ENCODE results near the gene RAD51B.

The RAD51B gene

DNA sequence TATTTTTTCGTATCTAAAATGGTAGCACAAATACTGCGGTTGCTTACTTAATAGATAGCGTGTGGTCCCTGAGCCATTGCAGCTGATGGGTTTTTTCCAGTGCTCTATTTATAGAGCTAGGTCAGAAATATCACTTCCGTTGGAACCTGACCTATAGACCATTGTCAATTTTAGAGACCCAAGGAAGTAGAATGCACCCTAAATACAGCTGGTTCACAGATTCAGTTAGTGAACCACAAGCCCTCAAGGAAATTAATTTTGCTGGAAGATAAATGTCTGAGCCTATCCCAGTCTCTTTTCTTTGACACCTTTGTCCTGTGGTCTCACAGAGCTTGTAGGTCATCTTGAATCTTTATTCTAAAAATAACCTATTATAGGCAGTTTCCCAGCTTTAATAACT, 582.3 kb downstream of the RAD51B start:
- H4K5ac ChIP-seq (ENCODE audit: low read length), result no peak overlapping the region
- no peak overlapping the region for H3K18ac ChIP-seq (ENCODE audit: low read length)
- no peaks in the 10 kb centered on the region for H3K36me3 ChIP-seq (ENCODE audit: control insufficient read depth, insufficient read depth, low read length)
- H2BK15ac ChIP-seq (replicated peaks; ENCODE audit: low read depth), result no peak overlapping the region
- no peak overlapping the region for H3K23ac ChIP-seq (ENCODE audit: low read length)
- H3K27me3 ChIP-seq (ENCODE audit: insufficient read depth, low read length, poor library complexity), result no peaks in the 10 kb centered on the region
- H2AK5ac ChIP-seq (ENCODE audit: low read length), result no peak overlapping the region
- H3K9ac ChIP-seq (ENCODE audit: low read length), result no peak overlapping the region
- H3K79me1 ChIP-seq (ENCODE audit: low read length), result no peaks in the 10 kb centered on the region
- no peak overlapping the region for H4K8ac ChIP-seq (ENCODE audit: low read depth, low read length)
- no peaks in the 10 kb centered on the region for H3K79me2 ChIP-seq (ENCODE audit: control insufficient read depth, insufficient read depth, low read length)
- no peak overlapping the region for H3K4me2 ChIP-seq (ENCODE audit: low read length)
- peaks cover 5% of the 10 kb centered on the region for H3K4me1 ChIP-seq (ENCODE audit: control insufficient read depth, low read depth, low read length)
- no peak overlapping the region for H2BK5ac ChIP-seq (ENCODE audit: low read length)
- H3K4ac ChIP-seq (ENCODE audit: low read depth, low read length), result peak overlapping the region; percentile 28
- no peak for DNase-seq
- H3K27ac ChIP-seq (ENCODE audit: low read depth, low read length), result no peak overlapping the region
- no peak overlapping the region for H2BK120ac ChIP-seq (ENCODE audit: low read depth, low read length)
- no CpG with 5 or more reads among the region's 4 CpGs for WGBS (ENCODE audit: extremely low coverage, insufficient coverage, low lambda C conversion rate)
- no peak overlapping the region for H3K4me3 ChIP-seq (ENCODE audit: low read length)
- no peak overlapping the region for H3K56ac ChIP-seq (ENCODE audit: low read length)

DNA sequence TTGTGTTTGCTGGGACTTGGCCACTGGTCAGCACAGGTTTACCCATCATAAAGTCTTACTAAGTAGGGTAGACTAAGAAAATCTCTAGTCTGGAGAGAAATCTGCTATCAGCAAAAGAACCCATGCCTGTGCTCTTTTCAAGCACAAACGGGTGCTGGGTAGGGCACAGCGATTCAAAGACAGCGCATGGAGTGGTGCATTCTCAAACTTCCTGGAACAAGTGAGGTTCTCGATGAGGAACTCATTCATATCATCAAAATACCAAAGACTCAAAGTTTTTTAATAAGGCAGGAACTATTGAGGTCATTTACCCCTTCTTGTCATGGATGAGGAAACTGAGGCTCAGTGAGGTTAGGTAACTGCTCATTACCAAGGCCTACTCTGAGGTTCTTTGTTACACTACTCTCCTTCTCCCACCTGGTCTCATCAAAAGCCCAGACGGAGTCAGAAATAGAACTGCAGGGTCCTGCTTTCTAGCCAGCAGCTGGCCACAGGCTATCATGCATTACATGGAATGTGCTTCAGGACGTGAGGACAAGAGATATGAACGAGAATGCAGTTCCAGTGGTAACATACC, 583.0 kb downstream of the RAD51B start:
- Histone ChIP-seq H4K8ac (ENCODE audit: low read depth, low read length) (no peak overlapping the region), H3K36me3 (ENCODE audit: control insufficient read depth, insufficient read depth, low read length) (no peaks in the 10 kb centered on the region), H3K56ac (ENCODE audit: low read length) (no peak overlapping the region), H2AK5ac (ENCODE audit: low read length) (no peak overlapping the region), H3K4ac (ENCODE audit: low read depth, low read length) (no peak overlapping the region), H3K4me2 (ENCODE audit: low read length) (no peak overlapping the region), H3K27me3 (ENCODE audit: insufficient read depth, low read length, poor library complexity) (no peaks in the 10 kb centered on the region), H2BK15ac (replicated peaks; ENCODE audit: low read depth) (no peak overlapping the region), H3K9ac (ENCODE audit: low read length) (no peak overlapping the region), H3K4me1 (ENCODE audit: control insufficient read depth, low read depth, low read length) (peaks cover under 1% of the 10 kb centered on the region), H3K79me2 (ENCODE audit: control insufficient read depth, insufficient read depth, low read length) (no peaks in the 10 kb centered on the region), H3K27ac (ENCODE audit: low read depth, low read length) (no peak overlapping the region), H4K5ac (ENCODE audit: low read length) (no peak overlapping the region), H3K79me1 (ENCODE audit: low read length) (no peaks in the 10 kb centered on the region), H2BK5ac (ENCODE audit: low read length) (no peak overlapping the region), H3K4me3 (ENCODE audit: low read length) (no peak overlapping the region), H2BK120ac (ENCODE audit: low read depth, low read length) (no peak overlapping the region), H3K18ac (ENCODE audit: low read length) (peak overlapping the region; percentile 82), H3K23ac (ENCODE audit: low read length) (no peak overlapping the region)
- no peak for DNase-seq
- no CpG with 5 or more reads among the region's 7 CpGs for WGBS (ENCODE audit: extremely low coverage, insufficient coverage, low lambda C conversion rate)

DNA sequence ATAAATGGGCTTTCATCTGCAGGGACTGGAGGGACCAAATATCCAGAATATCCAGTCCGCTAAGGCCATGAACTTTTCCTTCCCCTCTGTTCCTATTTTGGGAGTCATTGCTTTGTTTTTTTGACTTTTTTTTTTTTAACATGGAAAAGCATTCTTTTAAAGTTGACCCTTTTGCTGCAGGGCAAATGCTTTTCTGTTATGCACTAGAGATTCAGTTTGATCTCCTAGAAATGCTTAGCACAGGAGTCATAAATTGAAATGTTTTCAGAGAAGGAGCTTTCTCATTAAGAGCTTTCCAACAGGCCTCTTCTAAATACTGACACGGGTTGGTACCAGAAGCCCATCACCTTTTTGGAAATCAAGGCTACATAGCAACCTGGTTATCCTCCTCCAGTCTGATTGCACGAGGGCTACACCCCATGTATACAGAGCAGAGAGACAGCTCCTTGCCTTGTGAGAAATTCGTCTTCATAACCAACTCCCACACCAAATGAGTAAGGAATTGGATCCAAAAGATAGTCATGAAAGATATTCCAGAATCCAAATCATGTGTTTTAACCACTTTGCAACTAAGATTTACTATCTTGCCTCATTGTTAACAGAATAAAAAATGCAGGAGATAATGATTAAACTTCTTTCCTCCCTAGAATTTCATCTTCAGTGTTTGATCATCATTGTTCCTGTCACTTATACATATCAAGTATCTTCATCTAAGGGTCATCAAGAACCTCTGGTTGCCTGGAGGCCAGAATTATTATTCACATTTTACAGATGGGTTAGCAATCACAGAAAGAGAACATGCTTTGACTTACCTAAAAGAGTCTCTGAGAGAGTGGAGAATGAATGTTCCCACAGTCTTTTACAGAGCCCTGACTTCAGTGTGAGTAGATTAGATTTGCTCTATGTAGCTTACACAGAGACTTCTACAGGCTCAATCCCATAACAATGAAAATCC, 583.9 kb downstream of the RAD51B start:
- Histone ChIP-seq H4K5ac (ENCODE audit: low read length) (no peak overlapping the region), H3K27ac (ENCODE audit: low read depth, low read length) (no peak overlapping the region), H2BK120ac (ENCODE audit: low read depth, low read length) (no peak overlapping the region), H2AK5ac (ENCODE audit: low read length) (no peak overlapping the region), H3K36me3 (ENCODE audit: control insufficient read depth, insufficient read depth, low read length) (no peaks in the 10 kb centered on the region), H3K4ac (ENCODE audit: low read depth, low read length) (no peak overlapping the region), H3K4me3 (ENCODE audit: low read length) (no peak overlapping the region), H3K18ac (ENCODE audit: low read length) (no peak overlapping the region), H2BK5ac (ENCODE audit: low read length) (no peak overlapping the region), H3K4me1 (ENCODE audit: control insufficient read depth, low read depth, low read length) (no peaks in the 10 kb centered on the region), H3K79me2 (ENCODE audit: control insufficient read depth, insufficient read depth, low read length) (no peaks in the 10 kb centered on the region), H3K4me2 (ENCODE audit: low read length) (no peak overlapping the region), H4K8ac (ENCODE audit: low read depth, low read length) (no peak overlapping the region), H3K56ac (ENCODE audit: low read length) (no peak overlapping the region), H3K23ac (ENCODE audit: low read length) (no peak overlapping the region), H3K79me1 (ENCODE audit: low read length) (no peaks in the 10 kb centered on the region), H2BK15ac (replicated peaks; ENCODE audit: low read depth) (no peak overlapping the region), H3K9ac (ENCODE audit: low read length) (no peak overlapping the region), H3K27me3 (ENCODE audit: insufficient read depth, low read length, poor library complexity) (no peaks in the 10 kb centered on the region)
- DNase-seq, result no peak
- no CpG with 5 or more reads among the region's 4 CpGs for WGBS (ENCODE audit: extremely low coverage, insufficient coverage, low lambda C conversion rate)

DNA sequence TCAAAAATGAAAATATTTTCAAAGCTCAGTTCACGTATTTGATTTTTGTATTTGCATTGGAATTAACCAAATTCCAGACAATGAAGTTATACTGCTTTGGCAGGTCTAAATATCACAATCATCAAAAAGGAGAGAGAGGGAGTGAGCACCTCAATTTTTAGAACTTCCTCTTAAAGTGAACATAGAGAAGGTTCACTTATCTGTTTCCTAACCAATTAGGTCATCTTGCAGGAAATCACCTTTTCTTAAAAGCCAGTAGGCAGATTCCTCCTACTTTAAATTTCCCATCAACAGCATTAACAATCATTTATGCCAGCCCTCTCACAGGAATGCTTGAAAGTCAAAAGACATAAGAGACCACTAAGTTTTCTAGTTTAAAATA, 584.6 kb downstream of the RAD51B start:
- Histone ChIP-seq H3K36me3 (ENCODE audit: control insufficient read depth, insufficient read depth, low read length) (no peaks in the 10 kb centered on the region), H3K4me2 (ENCODE audit: low read length) (no peak overlapping the region), H3K56ac (ENCODE audit: low read length) (no peak overlapping the region), H3K27me3 (ENCODE audit: insufficient read depth, low read length, poor library complexity) (no peaks in the 10 kb centered on the region), H2AK5ac (ENCODE audit: low read length) (no peak overlapping the region), H2BK5ac (ENCODE audit: low read length) (no peak overlapping the region), H4K5ac (ENCODE audit: low read length) (no peak overlapping the region), H4K8ac (ENCODE audit: low read depth, low read length) (no peak overlapping the region), H3K4me3 (ENCODE audit: low read length) (no peak overlapping the region), H3K4ac (ENCODE audit: low read depth, low read length) (no peak overlapping the region), H3K23ac (ENCODE audit: low read length) (no peak overlapping the region), H3K4me1 (ENCODE audit: control insufficient read depth, low read depth, low read length) (no peaks in the 10 kb centered on the region), H3K9ac (ENCODE audit: low read length) (no peak overlapping the region), H2BK120ac (ENCODE audit: low read depth, low read length) (no peak overlapping the region), H3K27ac (ENCODE audit: low read depth, low read length) (no peak overlapping the region), H2BK15ac (replicated peaks; ENCODE audit: low read depth) (no peak overlapping the region), H3K79me1 (ENCODE audit: low read length) (no peaks in the 10 kb centered on the region), H3K79me2 (ENCODE audit: control insufficient read depth, insufficient read depth, low read length) (no peaks in the 10 kb centered on the region), H3K18ac (ENCODE audit: low read length) (no peak overlapping the region)
- no CpG with 5 or more reads among the region's 1 CpG for WGBS (ENCODE audit: extremely low coverage, insufficient coverage, low lambda C conversion rate)
- DNase-seq, result no peak

DNA sequence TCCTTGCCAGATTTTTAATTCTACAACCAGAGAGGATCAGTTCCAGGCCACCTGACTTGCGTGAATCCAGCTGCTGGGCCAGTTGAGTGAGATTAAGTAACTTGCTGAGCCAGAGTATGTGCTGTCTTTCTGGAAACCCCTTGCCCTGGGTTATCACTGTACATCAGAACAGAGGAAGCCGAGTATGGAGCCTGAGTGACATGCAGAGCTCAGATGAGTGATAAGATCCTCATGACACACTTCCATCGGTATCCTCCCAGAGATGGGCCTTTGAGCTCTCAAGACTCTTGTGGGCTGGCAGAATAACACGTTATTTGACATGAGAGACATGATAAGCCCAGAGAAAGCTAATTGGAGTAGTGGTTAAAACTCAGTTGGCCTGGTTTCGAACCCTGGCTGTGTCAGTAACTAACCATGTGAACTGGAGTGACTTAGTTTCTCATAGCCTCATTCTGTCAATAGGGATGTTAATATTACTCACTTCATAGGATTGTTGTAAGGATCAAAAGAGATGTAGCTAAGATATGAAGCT, 585.1 kb downstream of the RAD51B start:
- H3K27ac ChIP-seq (ENCODE audit: low read depth, low read length), result no peak overlapping the region
- H4K5ac ChIP-seq (ENCODE audit: low read length), result no peak overlapping the region
- H3K23ac ChIP-seq (ENCODE audit: low read length), result no peak overlapping the region
- no peak overlapping the region for H2AK5ac ChIP-seq (ENCODE audit: low read length)
- no peak overlapping the region for H3K4ac ChIP-seq (ENCODE audit: low read depth, low read length)
- H3K4me3 ChIP-seq (ENCODE audit: low read length), result no peak overlapping the region
- no peaks in the 10 kb centered on the region for H3K27me3 ChIP-seq (ENCODE audit: insufficient read depth, low read length, poor library complexity)
- no peak for DNase-seq
- no peak overlapping the region for H3K56ac ChIP-seq (ENCODE audit: low read length)
- peak overlapping the region; percentile 68 for H3K18ac ChIP-seq (ENCODE audit: low read length)
- no CpG with 5 or more reads among the region's 5 CpGs for WGBS (ENCODE audit: extremely low coverage, insufficient coverage, low lambda C conversion rate)
- H3K4me2 ChIP-seq (ENCODE audit: low read length), result no peak overlapping the region
- no peaks in the 10 kb centered on the region for H3K36me3 ChIP-seq (ENCODE audit: control insufficient read depth, insufficient read depth, low read length)
- H3K79me2 ChIP-seq (ENCODE audit: control insufficient read depth, insufficient read depth, low read length), result no peaks in the 10 kb centered on the region
- H3K4me1 ChIP-seq (ENCODE audit: control insufficient read depth, low read depth, low read length), result no peaks in the 10 kb centered on the region
- no peak overlapping the region for H3K9ac ChIP-seq (ENCODE audit: low read length)
- H3K79me1 ChIP-seq (ENCODE audit: low read length), result no peaks in the 10 kb centered on the region
- peak overlapping the region; percentile 56 for H2BK120ac ChIP-seq (ENCODE audit: low read depth, low read length)
- no peak overlapping the region for H4K8ac ChIP-seq (ENCODE audit: low read depth, low read length)
- H2BK5ac ChIP-seq (ENCODE audit: low read length), result no peak overlapping the region
- peak overlapping the region; percentile 74 for H2BK15ac ChIP-seq (replicated peaks; ENCODE audit: low read depth)
